Measurements from ENCODE around the gene RNF223.
"Not testable (repeated sequence)": the region's sequence is repeated elsewhere in the genome, so short reads cannot be mapped to it uniquely, and the experiment has no call there.

The RNF223 gene

GRCh38 chr1:1041873-1042272, 32.2 kb downstream of the RNF223 start:
- peak; percentile 6 for DNase-seq

DNA sequence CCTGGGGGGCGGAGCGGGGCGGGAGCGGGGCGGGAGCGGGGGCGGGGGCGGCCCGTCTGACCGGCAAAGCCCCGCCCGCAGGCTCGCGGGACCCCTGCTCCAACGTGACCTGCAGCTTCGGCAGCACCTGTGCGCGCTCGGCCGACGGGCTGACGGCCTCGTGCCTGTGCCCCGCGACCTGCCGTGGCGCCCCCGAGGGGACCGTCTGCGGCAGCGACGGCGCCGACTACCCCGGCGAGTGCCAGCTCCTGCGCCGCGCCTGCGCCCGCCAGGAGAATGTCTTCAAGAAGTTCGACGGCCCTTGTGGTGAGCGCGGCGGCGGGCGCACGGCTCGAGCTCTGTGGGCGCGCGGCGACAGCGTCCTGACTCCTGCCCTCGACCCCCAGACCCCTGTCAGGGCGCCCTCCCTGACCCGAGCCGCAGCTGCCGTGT, 33.0 kb downstream of the RNF223 start:
- no peak for DNase-seq

DNA sequence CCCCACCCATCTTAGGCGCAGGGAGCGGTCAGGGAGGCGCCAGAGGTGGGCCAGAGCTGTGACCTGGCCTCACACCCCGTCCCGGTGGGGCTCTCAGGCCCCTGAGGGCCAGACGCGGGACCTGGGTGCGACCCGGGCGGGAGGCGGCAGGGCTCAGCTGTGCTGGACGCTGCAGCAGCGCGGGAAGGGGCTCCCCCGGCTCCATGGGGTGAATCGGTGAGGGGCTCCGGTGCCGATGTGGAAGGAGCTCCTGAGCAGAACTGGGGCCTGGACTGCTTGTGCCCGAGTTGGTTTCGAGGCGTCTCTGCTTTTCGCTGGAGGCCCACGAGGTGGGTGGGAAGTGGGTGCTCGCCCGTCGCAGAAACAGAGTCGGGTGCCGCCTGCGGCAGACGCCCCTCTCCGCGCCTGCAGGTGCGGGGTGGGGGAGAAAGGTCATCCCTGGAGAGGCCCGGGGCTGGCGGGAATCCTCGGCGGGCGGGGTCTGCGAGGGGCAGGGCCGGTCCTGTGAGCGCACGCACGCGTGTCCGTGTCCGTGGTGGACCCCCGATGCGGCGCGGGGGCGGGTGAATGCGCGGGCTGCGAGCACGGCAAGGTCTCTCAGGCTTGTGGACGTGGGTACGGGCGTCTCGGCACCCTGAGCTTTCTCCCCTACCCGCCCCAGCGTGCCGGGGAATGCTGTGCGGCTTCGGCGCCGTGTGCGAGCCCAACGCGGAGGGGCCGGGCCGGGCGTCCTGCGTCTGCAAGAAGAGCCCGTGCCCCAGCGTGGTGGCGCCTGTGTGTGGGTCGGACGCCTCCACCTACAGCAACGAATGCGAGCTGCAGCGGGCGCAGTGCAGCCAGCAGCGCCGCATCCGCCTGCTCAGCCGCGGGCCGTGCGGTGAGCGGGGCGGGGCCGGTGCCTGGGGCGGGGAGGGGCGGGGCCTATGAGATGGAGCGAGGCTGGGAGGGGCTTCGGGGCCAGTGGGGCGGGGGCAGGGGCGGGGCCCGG, 33.8 kb downstream of the RNF223 start:
- DNase-seq = peak; percentile 84

DNA sequence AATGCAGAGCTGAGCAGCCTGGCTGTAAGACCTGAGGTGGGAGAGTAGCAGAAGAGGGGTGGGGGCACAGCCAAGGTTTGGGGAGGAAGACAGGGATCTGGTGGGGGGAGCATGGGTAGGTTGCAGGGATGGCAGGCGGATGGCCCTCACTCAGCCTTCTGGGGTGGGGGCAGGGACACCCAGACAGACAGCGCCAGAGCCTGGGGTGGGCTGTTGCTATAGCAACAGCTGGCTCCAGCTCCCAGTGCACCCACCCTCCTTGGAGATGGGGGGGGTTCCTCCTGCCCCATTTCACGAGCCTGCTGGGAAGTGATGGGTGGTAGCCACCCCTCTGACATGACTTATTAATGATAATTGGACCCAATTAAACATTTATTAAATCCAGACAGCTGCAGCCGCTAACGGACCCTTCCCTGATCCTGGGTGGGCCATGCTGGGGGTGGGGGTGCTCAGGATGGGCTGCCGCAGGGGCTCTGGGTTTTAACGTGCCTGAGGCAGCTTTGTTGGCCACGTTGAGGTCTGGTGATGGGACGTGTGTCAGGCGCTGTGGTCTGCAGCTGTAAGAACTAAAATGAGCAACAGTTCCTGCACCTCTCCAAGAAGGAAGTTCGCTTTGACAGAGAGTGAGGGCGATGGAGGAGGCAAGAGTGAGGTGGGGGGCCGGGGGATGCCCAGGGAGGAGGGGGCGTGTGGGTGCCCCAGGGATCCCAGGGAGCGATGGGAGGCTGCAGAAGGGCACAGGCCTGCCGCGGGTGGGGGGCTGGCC, 34.8 kb downstream of the RNF223 start:
- DNase-seq = peak; percentile 19

DNA sequence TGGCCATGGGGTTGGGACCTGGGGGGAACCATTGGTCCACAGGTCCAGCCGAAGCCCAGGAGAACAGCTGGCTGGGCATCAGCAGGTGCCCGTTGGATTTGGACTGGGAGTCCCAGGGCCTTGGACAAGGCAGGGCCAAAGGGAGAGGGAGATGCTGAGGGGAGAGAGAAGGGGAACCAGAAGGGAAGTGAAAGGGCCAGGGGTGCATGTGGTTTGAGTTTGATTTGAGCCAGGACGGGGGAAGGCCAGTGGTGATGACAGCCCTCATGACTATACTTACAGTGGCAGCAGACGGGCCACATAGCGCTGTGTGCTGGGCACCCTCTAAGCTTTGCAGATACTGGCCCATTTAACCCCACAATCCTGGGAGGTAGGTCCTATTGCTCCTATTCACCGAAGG, 35.4 kb downstream of the RNF223 start:
- DNase-seq = no peak

- DNase-seq = no peak
Observed at GRCh38 chr1:1037366-1038327, 36.5 kb downstream of the RNF223 start.

DNA sequence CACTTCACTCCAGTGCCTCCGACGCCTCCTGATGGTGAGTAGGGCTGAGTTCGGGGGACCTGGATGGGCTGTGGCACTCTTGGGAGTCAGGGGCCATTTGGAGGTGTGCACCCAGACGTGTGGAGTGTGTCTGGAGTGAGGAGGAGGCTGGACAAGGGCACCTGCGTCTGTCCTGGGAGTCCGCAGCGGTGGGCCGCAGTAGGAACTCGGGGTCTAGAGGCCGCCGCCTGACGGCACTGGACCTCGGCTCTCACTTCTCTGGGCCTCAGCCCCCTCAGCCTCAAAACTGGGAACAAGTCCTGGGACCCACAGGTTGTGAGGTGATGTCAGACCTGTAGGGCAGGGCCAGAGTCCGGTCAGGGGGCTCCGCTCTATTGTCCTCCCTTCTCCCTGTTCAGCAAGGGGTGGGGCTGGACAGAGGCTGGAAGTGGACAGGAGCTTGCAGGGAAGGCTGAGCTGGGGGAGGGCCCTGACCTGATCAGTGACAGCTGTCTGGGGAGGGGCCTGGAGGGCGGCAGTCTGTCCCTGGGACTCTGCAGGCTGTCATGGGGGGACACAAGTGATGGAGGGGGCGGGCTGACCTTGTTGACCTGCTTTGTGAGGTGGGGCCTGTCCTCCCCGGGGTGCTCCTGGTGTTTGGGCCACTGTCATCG, 38.7 kb downstream of the RNF223 start:
- DNase-seq = no peak

GRCh38 chr1:1034439-1034781, 39.7 kb downstream of the RNF223 start:
- DNase-seq = peak; percentile 9

DNA sequence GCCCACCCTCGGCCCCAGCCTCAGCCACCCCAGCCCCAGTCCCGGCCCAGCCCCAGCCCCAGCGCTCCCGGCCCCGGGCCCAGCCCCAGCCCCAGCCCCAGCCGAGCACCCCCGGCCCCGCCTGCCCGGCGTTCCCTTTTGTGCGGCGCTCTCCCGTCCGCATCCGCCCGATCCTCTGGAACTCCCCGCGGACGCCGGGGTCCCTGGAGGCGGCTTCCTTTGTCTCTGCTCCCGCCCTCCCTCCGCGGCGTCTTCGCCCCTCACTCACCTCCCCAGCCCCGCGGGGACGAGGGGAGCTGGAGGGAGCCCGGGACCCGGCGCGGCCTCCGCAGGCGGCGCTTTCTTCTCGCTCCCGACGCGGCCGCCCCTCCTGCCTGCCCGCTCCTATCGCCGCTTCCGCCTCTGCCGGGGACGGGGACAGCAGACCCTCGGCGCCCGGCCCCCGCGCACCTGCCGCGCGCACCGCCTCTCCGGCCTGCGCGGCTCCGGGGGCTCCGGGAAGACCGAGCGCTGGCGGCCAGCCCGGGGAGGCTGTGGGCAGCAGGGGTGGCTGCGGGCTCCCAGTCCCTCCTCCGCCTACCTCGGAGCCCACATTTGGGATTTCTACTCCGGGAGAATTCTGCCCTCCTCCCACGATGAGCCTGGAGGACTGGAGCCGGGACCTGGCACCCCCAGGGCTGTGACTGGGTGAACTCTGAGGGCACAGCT, 40.2 kb downstream of the RNF223 start:
- DNase-seq = peak; percentile 19

- DNase-seq = peak; percentile 89
Observed at GRCh38 chr1:1033009-1033587, 41.0 kb downstream of the RNF223 start.

DNA sequence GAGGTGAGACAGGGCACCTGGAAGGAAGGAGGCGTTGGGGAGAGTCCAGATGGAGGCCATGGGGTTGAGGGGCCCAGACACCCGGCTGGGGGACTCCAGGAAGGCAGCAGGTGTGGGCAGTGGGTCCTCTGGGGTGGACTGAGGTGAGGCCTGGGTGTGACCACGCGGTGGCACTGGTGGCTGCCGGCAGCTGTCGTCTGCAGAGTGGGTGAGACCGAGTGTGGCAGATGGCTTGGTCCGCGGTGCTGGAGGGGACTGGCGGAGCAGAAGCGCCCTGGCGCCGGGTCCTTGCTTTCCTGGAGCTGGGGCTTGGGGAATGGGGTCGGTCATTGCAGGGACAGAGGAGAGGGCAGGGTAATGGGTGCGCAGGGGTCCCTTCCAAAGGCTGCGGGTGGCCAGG, 41.7 kb downstream of the RNF223 start:
- peak; percentile 13 for DNase-seq

DNA sequence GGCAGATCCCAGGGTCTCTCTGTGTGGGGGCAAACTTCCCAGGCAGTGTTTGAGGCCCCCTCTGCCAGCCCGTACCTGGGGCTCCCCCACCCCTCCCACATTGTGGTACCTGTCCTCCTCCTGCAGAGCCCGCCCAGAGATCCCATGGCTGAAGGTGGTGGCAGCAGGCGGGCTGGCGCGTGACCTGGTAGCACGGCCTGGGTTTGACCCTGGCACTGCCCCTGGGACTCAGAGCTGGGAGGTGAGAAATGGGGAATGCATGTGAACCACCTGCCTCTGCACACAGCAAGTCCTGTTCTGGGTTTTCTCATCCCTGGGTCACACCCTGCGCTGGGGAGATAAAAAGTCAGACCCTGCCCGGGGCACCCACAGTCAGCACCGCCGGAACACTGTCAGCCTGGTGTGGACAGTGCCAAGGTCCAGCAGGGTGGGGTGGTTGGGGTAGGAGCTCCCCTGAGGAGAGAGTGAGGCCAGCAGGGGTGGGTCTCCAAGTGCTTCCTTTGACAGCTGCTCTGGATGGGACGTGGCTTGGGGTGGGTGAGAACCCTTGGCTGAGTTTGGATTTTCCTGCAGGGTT, 42.4 kb downstream of the RNF223 start:
- no peak for DNase-seq

DNA sequence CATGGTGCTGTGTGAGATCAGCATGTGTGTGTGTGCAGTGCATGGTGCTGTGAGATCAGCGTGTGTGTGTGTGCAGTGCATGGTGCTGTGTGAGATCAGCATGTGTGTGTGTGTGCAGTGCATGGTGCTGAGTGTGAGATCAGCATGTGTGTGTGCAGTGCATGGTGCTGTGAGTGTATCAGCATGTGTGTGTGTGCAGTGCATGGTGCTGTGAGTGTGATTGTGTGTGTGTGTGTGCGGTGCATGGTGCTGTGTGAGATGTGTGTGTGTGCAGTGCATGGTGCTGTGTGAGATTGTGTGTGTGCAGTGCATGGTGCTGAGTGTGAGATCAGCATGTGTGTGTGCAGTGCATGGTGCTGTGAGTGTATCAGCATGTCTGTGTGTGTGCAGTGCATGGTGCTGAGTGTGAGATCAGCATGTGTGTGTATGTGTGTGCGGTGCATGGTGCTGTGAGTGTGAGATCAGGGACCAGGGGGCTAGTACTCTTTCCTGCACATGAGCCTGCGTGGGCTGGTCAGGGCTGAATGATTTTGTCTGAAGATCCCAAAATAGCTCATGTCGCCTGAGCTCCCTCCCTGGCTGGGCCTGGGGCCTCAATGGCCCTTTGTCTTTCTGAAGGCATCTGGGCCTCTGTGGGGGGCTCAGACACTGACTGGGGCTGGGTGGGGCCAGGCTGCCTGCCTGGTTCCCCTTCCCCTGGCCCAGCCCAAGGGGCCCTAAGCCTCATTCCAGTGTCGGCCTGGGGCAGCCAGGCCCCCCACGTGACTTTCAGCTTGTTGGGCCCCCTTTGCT, 43.0 kb downstream of the RNF223 start:
- not testable (repeated sequence) for DNase-seq

DNA sequence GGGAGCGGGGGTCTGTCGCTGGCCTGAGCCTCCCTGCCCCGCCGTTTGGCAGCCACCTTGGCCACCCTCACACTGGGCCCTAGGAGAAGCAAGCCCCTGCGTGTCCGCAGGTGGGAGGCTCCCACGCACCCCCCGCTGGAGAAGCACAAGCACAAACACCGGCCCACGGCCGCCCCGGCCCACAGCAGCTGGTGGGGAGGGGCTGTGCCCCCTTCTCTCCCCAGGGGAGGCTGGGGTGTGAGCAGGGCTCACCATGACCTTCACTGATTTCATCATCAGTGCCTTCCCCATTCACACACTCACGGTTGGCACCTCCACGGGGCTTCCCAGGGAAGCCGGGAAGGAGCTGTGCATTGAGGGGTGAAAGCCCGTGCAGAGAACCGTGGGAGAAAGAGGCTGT, 46.3 kb downstream of the RNF223 start:
- DNase-seq = no peak

- DNase-seq = no peak
Observed at GRCh38 chr1:1026599-1027413, 47.3 kb downstream of the RNF223 start.

DNA sequence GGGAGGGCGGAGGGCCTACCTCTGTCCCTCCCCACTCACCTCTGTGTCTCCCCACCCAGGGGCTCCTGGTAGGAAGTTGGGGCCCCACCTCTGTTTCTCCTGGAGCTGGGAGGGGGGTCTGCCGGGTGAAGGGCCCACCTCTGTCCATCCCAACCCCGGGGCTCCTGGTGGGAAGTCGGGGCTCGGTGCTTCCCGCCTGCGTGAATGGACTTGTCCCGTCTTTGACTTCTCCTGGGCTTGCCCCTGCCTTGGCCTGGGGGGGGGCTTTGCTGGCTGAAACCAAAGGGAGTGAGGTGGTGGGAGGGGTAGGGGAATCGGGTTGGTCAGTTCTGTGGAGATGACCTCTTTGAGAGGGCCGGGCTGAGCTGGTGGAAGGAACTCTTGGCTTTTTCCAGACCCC, 48.4 kb downstream of the RNF223 start:
- DNase-seq = no peak

- no peak for DNase-seq
Observed at GRCh38 chr1:1024771-1025699, 49.1 kb downstream of the RNF223 start.

All from CD4-positive, alpha-beta T cell treated with Interleukin-6 for 4 hours (primary cell).